Prostate gland (tissue), 2 donors: Measurements from ENCODE around the gene MBNL1.

ENCODE experiments used
- POLR2A ChIP-seq: fragments of 450-650 bp; IDR thresholded peaks from one replicate; pipeline ENCODE4 v1.6.1; 2016; ENCODE audit warnings: antibody characterized with exemption, mild to moderate bottlenecking
- POLR2AphosphoS5 ChIP-seq: sonication (generic); formaldehyde crosslinking; IDR thresholded peaks from one replicate; pipeline ENCODE4 v1.6.1; 2017; ENCODE audit warnings: antibody characterized with exemption
- TF ChIP-seq, protein P1 (sequence below), 4 experiments: fragments of 200-600 bp in 2 of 4; fragments of 450-650 bp in 2 of 4; sonication (generic) in 2 of 4; IDR thresholded peaks; 1 replicate in 3 of 4; 2 replicates in 1 of 4; pipeline ENCODE4 v1.5.1; 2016 to 2019; ENCODE audit warnings: antibody characterized with exemption in 4 of 4, mild to moderate bottlenecking in 2 of 4, moderate library complexity in 2 of 4

DNA sequence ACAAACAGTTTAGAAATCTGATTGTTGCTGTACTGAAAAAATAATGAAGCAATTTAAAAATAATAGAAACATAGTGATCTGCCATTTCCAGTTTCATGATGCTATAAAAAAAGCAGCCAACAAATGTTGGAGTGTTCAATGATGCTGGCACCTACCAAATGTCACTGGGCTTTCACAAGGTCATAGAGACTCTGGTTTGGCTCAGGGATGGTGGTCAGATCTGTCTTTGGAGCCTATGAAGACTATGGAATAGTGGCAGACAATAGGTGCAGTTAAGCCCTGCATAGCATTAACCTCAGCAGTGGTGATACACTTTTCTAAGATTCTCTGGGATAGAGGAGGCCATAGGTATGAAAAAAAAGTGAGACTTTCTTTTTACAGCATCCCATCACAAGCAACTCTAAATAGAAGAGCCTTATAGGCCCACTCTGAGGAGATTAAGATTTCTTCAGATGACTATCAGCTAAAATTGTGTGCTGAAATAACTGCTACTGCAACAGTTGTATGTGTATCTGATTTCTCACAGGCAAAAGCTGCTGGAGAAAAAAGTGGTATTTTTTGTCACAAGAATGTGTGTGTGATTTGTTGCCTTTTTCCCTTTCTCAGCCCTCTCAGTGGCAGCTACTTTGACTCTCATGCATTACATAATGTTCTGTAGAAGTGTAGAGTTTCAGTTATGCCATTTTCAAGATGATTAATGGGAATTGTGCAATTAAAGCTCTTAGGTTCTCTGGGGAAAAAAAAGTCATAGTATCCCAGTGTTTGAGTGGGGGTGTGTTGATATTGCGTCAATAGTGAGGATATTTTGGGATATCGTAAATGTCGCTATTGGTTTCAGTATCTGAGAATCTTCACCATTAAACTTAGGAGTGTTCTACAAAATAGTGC lies 137.4 kb downstream of the MBNL1 start:
- TF ChIP-seq, protein P1, sequence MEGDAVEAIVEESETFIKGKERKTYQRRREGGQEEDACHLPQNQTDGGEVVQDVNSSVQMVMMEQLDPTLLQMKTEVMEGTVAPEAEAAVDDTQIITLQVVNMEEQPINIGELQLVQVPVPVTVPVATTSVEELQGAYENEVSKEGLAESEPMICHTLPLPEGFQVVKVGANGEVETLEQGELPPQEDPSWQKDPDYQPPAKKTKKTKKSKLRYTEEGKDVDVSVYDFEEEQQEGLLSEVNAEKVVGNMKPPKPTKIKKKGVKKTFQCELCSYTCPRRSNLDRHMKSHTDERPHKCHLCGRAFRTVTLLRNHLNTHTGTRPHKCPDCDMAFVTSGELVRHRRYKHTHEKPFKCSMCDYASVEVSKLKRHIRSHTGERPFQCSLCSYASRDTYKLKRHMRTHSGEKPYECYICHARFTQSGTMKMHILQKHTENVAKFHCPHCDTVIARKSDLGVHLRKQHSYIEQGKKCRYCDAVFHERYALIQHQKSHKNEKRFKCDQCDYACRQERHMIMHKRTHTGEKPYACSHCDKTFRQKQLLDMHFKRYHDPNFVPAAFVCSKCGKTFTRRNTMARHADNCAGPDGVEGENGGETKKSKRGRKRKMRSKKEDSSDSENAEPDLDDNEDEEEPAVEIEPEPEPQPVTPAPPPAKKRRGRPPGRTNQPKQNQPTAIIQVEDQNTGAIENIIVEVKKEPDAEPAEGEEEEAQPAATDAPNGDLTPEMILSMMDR (IDR thresholded peaks at IDR 0.05), result no peak
- TF ChIP-seq POLR2AphosphoS5 (peak; percentile 64), POLR2A (no peak)
